GM12892 (cell line): ENCODE data around the gene SRGAP2B. TPM values are rescaled to one million over a fixed set of nuclear protein-coding genes. Genes with fewer than 3 reads are reported as not detected.
"Not testable (repeated sequence)": the region's sequence is repeated elsewhere in the genome, so short reads cannot be mapped to it uniquely, and the experiment has no call there.

Source experiments
- DNase-seq: peaks from one replicate; pipeline ENCODE4 v3.0.0; 2011; ENCODE audit not compliant: insufficient read length
- FAIRE-seq: peaks from 2 replicates; lab custom pipeline; 2011; peaks lifted over from hg19 to GRCh38; lab: Jason Lieb, UNC
- polyA plus RNA-seq: library from polyadenylated mRNA; unstranded; fragments of >200 nt; gene quantifications from one replicate; pipeline ENCODE4 v1.2.1, GENCODE V29; 2012; ENCODE audit warnings: missing spikeins, inconsistent platforms; ENCODE audit not compliant: missing spikeins

Gene SRGAP2B
- 1.3 TPM for polyA plus RNA-seq

GRCh38 chr1:145095284-145096057 lies at the start of gene SRGAP2B, which contains the start of gene FAM72D:
TSS of gene SRGAP2B (minus strand) at chr1:145095328. CDS start at chr1:145092901, 2,427 bp downstream.
TSS of gene FAM72D (plus strand) at chr1:145095974. CDS start at chr1:145096848, 874 bp downstream.
- DNase-seq, FAIRE-seq: not testable (repeated sequence)

GRCh38 chr1:145144264-145144913 lies 49.3 kb upstream of the SRGAP2B start:
- not testable (repeated sequence) for FAIRE-seq, DNase-seq

GRCh38 chr1:145140549-145140948 lies 45.4 kb upstream of the SRGAP2B start:
- not testable (repeated sequence) for FAIRE-seq

GRCh38 chr1:145134476-145134875 lies 39.3 kb upstream of the SRGAP2B start:
- DNase-seq, FAIRE-seq: not testable (repeated sequence)

More at GRCh38 chr1:145140549-145140948, 45.4 kb upstream of the SRGAP2B start:
- DNase-seq = not testable (repeated sequence)

- not testable (repeated sequence) for FAIRE-seq, DNase-seq
These were observed 33.8 kb upstream of the SRGAP2B start for GRCh38 chr1:145128697-145129469.

GRCh38 chr1:145127144-145127543 lies 32.0 kb upstream of the SRGAP2B start:
- not testable (repeated sequence) for FAIRE-seq, DNase-seq

- FAIRE-seq, DNase-seq: not testable (repeated sequence)
These were observed 30.0 kb upstream of the SRGAP2B start for GRCh38 chr1:145125112-145125511.

- not testable (repeated sequence) for DNase-seq, FAIRE-seq
These were observed 29.0 kb upstream of the SRGAP2B start for GRCh38 chr1:145123992-145124641.

- not testable (repeated sequence) for DNase-seq, FAIRE-seq
These were observed 27.9 kb upstream of the SRGAP2B start for GRCh38 chr1:145123062-145123395.

- DNase-seq, FAIRE-seq: not testable (repeated sequence)
These were observed 27.4 kb upstream of the SRGAP2B start for GRCh38 chr1:145122344-145123061.

- FAIRE-seq, DNase-seq: not testable (repeated sequence)
These were observed 24.7 kb upstream of the SRGAP2B start for GRCh38 chr1:145119842-145120241.

- FAIRE-seq = not testable (repeated sequence)
These were observed 20.7 kb upstream of the SRGAP2B start for GRCh38 chr1:145115587-145116493.

GRCh38 chr1:145114560-145115057 lies 19.5 kb upstream of the SRGAP2B start:
- FAIRE-seq = not testable (repeated sequence)

More at GRCh38 chr1:145115587-145116493, 20.7 kb upstream of the SRGAP2B start:
- not testable (repeated sequence) for DNase-seq

GRCh38 chr1:145112703-145113102 lies 17.6 kb upstream of the SRGAP2B start:
- not testable (repeated sequence) for FAIRE-seq, DNase-seq

More at GRCh38 chr1:145114560-145115057, 19.5 kb upstream of the SRGAP2B start:
- not testable (repeated sequence) for DNase-seq

- FAIRE-seq, DNase-seq: not testable (repeated sequence)
These were observed 16.5 kb upstream of the SRGAP2B start for GRCh38 chr1:145111674-145112073.

- DNase-seq, FAIRE-seq: not testable (repeated sequence)
These were observed 8.2 kb upstream of the SRGAP2B start for GRCh38 chr1:145103294-145103693.

GRCh38 chr1:145101725-145102124 lies 6.6 kb upstream of the SRGAP2B start:
- not testable (repeated sequence) for FAIRE-seq

More at GRCh38 chr1:145101725-145102124, 6.6 kb upstream of the SRGAP2B start:
- not testable (repeated sequence) for DNase-seq
